Measurements from ENCODE around the gene DDX23. TPM values are rescaled to one million over a fixed set of nuclear protein-coding genes. Genes with fewer than 3 reads are reported as not detected.

Gene DDX23
- total and polyA plus RNA-seq, 8 donors: 30.3 to 88.1 (median 57.2) TPM

DNA sequence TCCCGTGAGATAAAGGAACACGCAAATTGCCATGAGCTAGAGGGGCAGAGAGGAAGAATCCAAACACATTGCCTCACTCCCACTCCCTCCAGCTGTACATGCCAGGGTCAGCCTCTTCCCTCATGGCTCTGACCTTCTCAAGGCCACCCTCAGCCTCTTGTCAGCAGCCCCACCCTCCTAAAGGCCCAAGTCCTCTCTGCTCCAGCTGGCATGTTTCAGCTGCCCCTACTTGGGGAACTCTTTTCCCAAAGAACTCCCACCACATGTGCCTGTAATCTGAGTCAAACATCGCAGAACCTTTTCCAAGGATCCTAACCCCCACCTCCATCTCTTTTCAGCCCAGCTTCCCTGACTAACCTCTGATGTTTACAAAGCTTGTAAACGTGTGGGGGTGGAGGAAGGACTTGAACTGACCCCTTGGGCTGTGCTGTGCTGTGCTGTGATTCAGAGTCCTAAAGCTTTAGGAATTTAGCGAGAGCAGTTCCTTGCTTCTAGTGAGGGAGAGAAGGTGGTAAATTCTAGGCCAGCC lies 41.0 kb downstream of the DDX23 start:
- WGBS, 5 donors: 26 to 54% (median 50%) methylated on average over 5 of the region's 5 CpGs
- Histone ChIP-seq H3K36me3 (no peaks in the 10 kb centered on the region), H3K27ac (peak overlapping the region; percentile 37 to 90 (median 56)), H3K9me3 (no peaks in the 10 kb centered on the region), H3K4me3 (no peak overlapping the region), H3K4me1 (peaks cover 20 to 48% (median 31%) of the 10 kb centered on the region in 4 donors), H3K27me3 (no peaks in the 10 kb centered on the region)
- peak in 1 of 2 donors; percentile 67 for DNase-seq
- intact Hi-C loops (cut with DNase I; ENCODE audit: low total_unique reads): no loop called here
- TF ChIP-seq POLR2A (IDR thresholded peaks at IDR 0.05): no peak
- TF ChIP-seq POLR2AphosphoS5 (IDR thresholded peaks at IDR 0.05): peak in 1 of 3 donors; percentile 65
- no peak for TF ChIP-seq EP300 (IDR thresholded peaks at IDR 0.05)
- TF ChIP-seq CTCF (IDR thresholded peaks at IDR 0.05): no peak

DNA sequence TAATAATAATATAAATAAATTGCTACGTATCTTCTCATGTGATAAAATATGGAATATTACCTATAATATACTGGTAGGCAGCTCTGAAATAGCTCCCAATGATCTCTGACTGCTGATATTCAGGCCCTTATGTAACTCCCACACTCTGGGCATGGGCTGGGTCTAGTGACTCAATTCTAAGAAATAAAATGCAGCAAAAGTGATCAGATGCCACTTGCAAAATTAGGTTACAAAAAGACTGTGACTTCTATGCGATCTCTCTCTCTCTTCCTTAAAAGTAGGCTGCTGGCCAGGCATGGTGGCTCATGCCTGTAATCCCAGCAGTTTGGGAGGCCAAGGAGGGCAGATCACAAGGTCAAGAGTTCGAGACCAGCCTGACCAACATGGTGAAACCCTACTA lies 44.0 kb downstream of the DDX23 start:
- no peaks in the 10 kb centered on the region for H3K27me3 ChIP-seq
- intact Hi-C loops (cut with DNase I; ENCODE audit: low total_unique reads): no loop called here
- no peak for DNase-seq
- peaks cover 3 to 27% (median 15%) of the 10 kb centered on the region in 4 donors for H3K4me1 ChIP-seq
- H3K9me3 ChIP-seq: no peaks in the 10 kb centered on the region
- WGBS, 5 donors: 89 to 97% (median 93%) methylated on average over 3 of the region's 3 CpGs
- no peak overlapping the region for H3K4me3 ChIP-seq
- no peaks in the 10 kb centered on the region for H3K36me3 ChIP-seq
- TF ChIP-seq EP300 (IDR thresholded peaks at IDR 0.05) (no peak), CTCF (IDR thresholded peaks at IDR 0.05) (no peak), POLR2AphosphoS5 (IDR thresholded peaks at IDR 0.05) (no peak), POLR2A (IDR thresholded peaks at IDR 0.05) (no peak)
- no peak overlapping the region for H3K27ac ChIP-seq

DNA sequence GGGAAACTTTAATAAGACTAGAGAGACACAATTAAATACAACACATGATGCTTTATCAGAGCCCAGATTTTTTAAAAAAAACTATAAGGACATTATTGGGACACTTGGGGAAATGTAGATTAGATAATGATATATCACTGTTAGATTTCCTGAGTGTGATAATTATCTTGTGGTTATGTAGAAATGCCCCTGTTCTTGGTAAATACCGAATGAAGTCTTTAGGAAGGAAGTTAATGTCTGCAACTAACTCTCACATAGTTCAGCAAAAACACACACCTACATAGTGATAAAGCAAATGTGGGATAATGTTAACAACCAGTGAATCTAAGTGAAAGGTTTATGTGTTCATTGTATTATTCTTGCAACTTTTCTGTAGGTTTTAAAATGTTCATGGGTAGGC lies 48.3 kb downstream of the DDX23 start:
- peaks cover 0 to 13% (median 8%) of the 10 kb centered on the region in 3 donors for H3K27me3 ChIP-seq
- no peaks in the 10 kb centered on the region for H3K4me1 ChIP-seq
- H3K36me3 ChIP-seq: no peaks in the 10 kb centered on the region
- TF ChIP-seq POLR2A (IDR thresholded peaks at IDR 0.05) (no peak), EP300 (IDR thresholded peaks at IDR 0.05) (no peak), POLR2AphosphoS5 (IDR thresholded peaks at IDR 0.05) (no peak), CTCF (IDR thresholded peaks at IDR 0.05) (no peak)
- DNase-seq: no peak
- no peak overlapping the region for H3K4me3 ChIP-seq
- 18 to 28% (median 21%) methylated on average over 1 of the region's 1 CpG for WGBS, 5 donors
- H3K9me3 ChIP-seq: no peaks in the 10 kb centered on the region
- intact Hi-C loops (cut with DNase I; ENCODE audit: low total_unique reads): no loop called here
- no peak overlapping the region for H3K27ac ChIP-seq

GRCh38 chr12:48800971-48801370 lies 51.0 kb downstream of the DDX23 start:
- DNase-seq: no peak
- 79 to 85% (median 82%) methylated on average over 12 to 14 of the region's 14 CpGs for WGBS, 5 donors
- H3K4me3 ChIP-seq: no peak overlapping the region
- H3K36me3 ChIP-seq: no peaks in the 10 kb centered on the region
- H3K4me1 ChIP-seq: peaks cover 0 to 2% (median 2%) of the 10 kb centered on the region in 4 donors
- no peak overlapping the region for H3K27ac ChIP-seq
- TF ChIP-seq EP300 (IDR thresholded peaks at IDR 0.05) (no peak), POLR2AphosphoS5 (IDR thresholded peaks at IDR 0.05) (no peak), POLR2A (IDR thresholded peaks at IDR 0.05) (no peak), CTCF (IDR thresholded peaks at IDR 0.05) (no peak)
- peaks cover 0 to 13% (median 8%) of the 10 kb centered on the region in 3 donors for H3K27me3 ChIP-seq
- H3K9me3 ChIP-seq: no peaks in the 10 kb centered on the region
- intact Hi-C loops (cut with DNase I; ENCODE audit: low total_unique reads): no loop called here
